ENCODE measurements around the gene FHIT. TPM values are rescaled to one million over a fixed set of nuclear protein-coding genes. Genes with fewer than 3 reads are reported as not detected.

FHIT gene
- total and polyA plus RNA-seq, 4 donors, result 2.6 to 21.3 (median 8.7) TPM

GRCh38 chr3:61008998-61009380 lies 242.3 kb downstream of the FHIT start:
- no peak for DNase-seq
- no peak overlapping the region for H3K9ac ChIP-seq (ENCODE audit: insufficient read depth in 1 of 2, low read length in 2 of 2)
- H3K4me1 ChIP-seq (ENCODE audit: control insufficient read depth in 5 of 5, insufficient read depth in 5 of 5, low read length in 5 of 5), result peaks cover 0 to 2% (median 0%) of the 10 kb centered on the region in 5 donors
- H3K4me3 ChIP-seq, result no peak overlapping the region
- H3K9me3 ChIP-seq (ENCODE audit: control insufficient read depth in 4 of 4, insufficient read depth in 3 of 4, low read length in 3 of 4), result no peaks in the 10 kb centered on the region
- H3K27ac ChIP-seq (ENCODE audit: low read depth in 1 of 2, low read length in 1 of 2), result no peak overlapping the region
- 17 to 44% methylated on average over 5 of the region's 5 CpGs for WGBS, 2 donors
- no peaks in the 10 kb centered on the region for H3K36me3 ChIP-seq (ENCODE audit: control insufficient read depth in 4 of 4, insufficient read depth in 4 of 4, low read length in 4 of 4)
- H3K27me3 ChIP-seq (ENCODE audit: control insufficient read depth in 3 of 3, insufficient read depth in 3 of 3, low read length in 2 of 3), result no peaks in the 10 kb centered on the region
- TF ChIP-seq, protein P1, sequence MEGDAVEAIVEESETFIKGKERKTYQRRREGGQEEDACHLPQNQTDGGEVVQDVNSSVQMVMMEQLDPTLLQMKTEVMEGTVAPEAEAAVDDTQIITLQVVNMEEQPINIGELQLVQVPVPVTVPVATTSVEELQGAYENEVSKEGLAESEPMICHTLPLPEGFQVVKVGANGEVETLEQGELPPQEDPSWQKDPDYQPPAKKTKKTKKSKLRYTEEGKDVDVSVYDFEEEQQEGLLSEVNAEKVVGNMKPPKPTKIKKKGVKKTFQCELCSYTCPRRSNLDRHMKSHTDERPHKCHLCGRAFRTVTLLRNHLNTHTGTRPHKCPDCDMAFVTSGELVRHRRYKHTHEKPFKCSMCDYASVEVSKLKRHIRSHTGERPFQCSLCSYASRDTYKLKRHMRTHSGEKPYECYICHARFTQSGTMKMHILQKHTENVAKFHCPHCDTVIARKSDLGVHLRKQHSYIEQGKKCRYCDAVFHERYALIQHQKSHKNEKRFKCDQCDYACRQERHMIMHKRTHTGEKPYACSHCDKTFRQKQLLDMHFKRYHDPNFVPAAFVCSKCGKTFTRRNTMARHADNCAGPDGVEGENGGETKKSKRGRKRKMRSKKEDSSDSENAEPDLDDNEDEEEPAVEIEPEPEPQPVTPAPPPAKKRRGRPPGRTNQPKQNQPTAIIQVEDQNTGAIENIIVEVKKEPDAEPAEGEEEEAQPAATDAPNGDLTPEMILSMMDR (IDR thresholded peaks at IDR 0.05; ENCODE audit: control extremely low read depth, extremely low read depth), result no peak
- ATAC-seq (ENCODE audit: insufficient read depth, low FRiP score), result no peak

- H3K9ac ChIP-seq (ENCODE audit: insufficient read depth in 1 of 2, low read length in 2 of 2), result no peak overlapping the region
- no peak for DNase-seq
These were observed 242.9 kb downstream of the FHIT start for GRCh38 chr3:61008153-61008997.

DNA sequence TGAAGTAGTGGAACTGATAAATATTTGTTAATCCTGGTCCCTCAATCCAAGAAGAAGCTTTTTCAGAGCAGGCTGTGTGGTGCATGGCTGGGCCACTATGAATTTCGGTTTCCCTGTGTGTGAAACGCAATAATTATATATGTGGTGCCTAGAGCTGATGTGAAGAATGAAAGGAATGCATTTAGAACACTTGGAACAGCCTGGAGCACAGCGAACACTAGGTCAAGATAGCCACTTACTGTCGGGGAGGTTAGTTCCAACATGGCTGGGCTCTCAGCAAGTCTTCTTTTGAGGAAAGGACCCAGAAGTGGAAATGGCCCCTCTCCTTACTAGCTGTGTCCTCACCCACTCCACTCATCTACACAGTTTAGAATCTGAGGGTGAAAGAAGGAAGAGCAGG lies 245.7 kb downstream of the FHIT start:
- DNase-seq (no peak), ATAC-seq (ENCODE audit: insufficient read depth, low FRiP score) (no peak)
- 70 to 90% methylated on average over 4 of the region's 4 CpGs for WGBS, 2 donors

More at GRCh38 chr3:61008153-61008997, 242.9 kb downstream of the FHIT start:
- peaks cover 0 to 2% (median 0%) of the 10 kb centered on the region in 5 donors for H3K4me1 ChIP-seq (ENCODE audit: control insufficient read depth in 5 of 5, insufficient read depth in 5 of 5, low read length in 5 of 5)
- no peak for ATAC-seq (ENCODE audit: insufficient read depth, low FRiP score)
- no peak overlapping the region for H3K27ac ChIP-seq (ENCODE audit: low read depth in 1 of 2, low read length in 1 of 2)
- no peaks in the 10 kb centered on the region for H3K36me3 ChIP-seq (ENCODE audit: control insufficient read depth in 4 of 4, insufficient read depth in 4 of 4, low read length in 4 of 4)
- H3K4me3 ChIP-seq, result no peak overlapping the region
- WGBS, 2 donors, result 84 to 90% methylated on average over 5 of the region's 5 CpGs
- H3K27me3 ChIP-seq (ENCODE audit: control insufficient read depth in 3 of 3, insufficient read depth in 3 of 3, low read length in 2 of 3), result no peaks in the 10 kb centered on the region
- H3K9me3 ChIP-seq (ENCODE audit: control insufficient read depth in 4 of 4, insufficient read depth in 3 of 4, low read length in 3 of 4), result no peaks in the 10 kb centered on the region
- TF ChIP-seq, protein P1 (IDR thresholded peaks at IDR 0.05; ENCODE audit: control extremely low read depth, extremely low read depth), result no peak

More for the DNA sequence above, 245.7 kb downstream of the FHIT start:
- Histone ChIP-seq H3K9ac (ENCODE audit: insufficient read depth in 1 of 2, low read length in 2 of 2) (no peak overlapping the region), H3K4me1 (ENCODE audit: control insufficient read depth in 5 of 5, insufficient read depth in 5 of 5, low read length in 5 of 5) (peaks cover 0 to 2% (median 0%) of the 10 kb centered on the region in 5 donors), H3K9me3 (ENCODE audit: control insufficient read depth in 4 of 4, insufficient read depth in 3 of 4, low read length in 3 of 4) (no peaks in the 10 kb centered on the region), H3K27me3 (ENCODE audit: control insufficient read depth in 3 of 3, insufficient read depth in 3 of 3, low read length in 2 of 3) (no peaks in the 10 kb centered on the region), H3K36me3 (ENCODE audit: control insufficient read depth in 4 of 4, insufficient read depth in 4 of 4, low read length in 4 of 4) (no peaks in the 10 kb centered on the region), H3K27ac (ENCODE audit: low read depth in 1 of 2, low read length in 1 of 2) (no peak overlapping the region), H3K4me3 (no peak overlapping the region)
- TF ChIP-seq, protein P1 (IDR thresholded peaks at IDR 0.05; ENCODE audit: control extremely low read depth, extremely low read depth), result no peak

Data from lung (tissue), 12 donors.